ENCODE measurements around the gene FNBP1.

- TF ChIP-seq EZH2phosphoT487 (IDR thresholded peaks at IDR 0.05; ENCODE audit: insufficient read depth, low read depth): no peak
- TF ChIP-seq EZH2 (IDR thresholded peaks at IDR 0.05; ENCODE audit: insufficient read depth, poor library complexity, severe bottlenecking): no peak
Observed at GRCh38 chr9:129934041-129934591, 108.9 kb downstream of the FNBP1 start.

All from GM23248 (cell line).